ENCODE measurements around the gene ZSWIM1. TPM values are rescaled to one million over a fixed set of nuclear protein-coding genes. Genes with fewer than 3 reads are reported as not detected.

ZSWIM1 gene
- 10 to 100 TPM in 1 of 2 donors, 1 to 10 TPM in 1; 10.0 to 10.7 TPM for total RNA-seq

GRCh38 chr20:45880988-45881788 is at the start of gene ZSWIM1:
Gene ZSWIM1 (plus strand): TSS chr20:45881227. CDS start chr20:45882593, 1,366 bp downstream.

GRCh38 chr20:45833030-45833882 is 47.8 kb upstream of the ZSWIM1 start, which contains the start of gene SNX21:
Gene SNX21 (plus strand): TSS chr20:45833799. CDS start chr20:45833920, 121 bp downstream.

GRCh38 chr20:45857114-45857881 is 23.7 kb upstream of the ZSWIM1 start, which contains the start of the genes ACOT8 and ZSWIM3:
Gene ACOT8 (minus strand): TSS chr20:45857392. CDS start chr20:45857315, 77 bp downstream.
Gene ZSWIM3 (plus strand): TSS chr20:45857614. CDS start chr20:45857826, 212 bp downstream.

GRCh38 chr20:45887346-45887715 is 6.3 kb downstream of the ZSWIM1 start, which contains the start of gene SPATA25:
Gene SPATA25 (minus strand): TSS chr20:45887622. CDS start chr20:45887590, 32 bp downstream.

GRCh38 chr20:45890985-45891983 is 10.3 kb downstream of the ZSWIM1 start, which contains the start of the genes CTSA and NEURL2:
Gene CTSA (plus strand): TSS chr20:45891335. CDS start chr20:45891569, 234 bp downstream.
Gene NEURL2 (minus strand): TSS chr20:45891208. CDS start chr20:45890991, 217 bp downstream.

GRCh38 chr20:45911486-45912343 is 30.7 kb downstream of the ZSWIM1 start, which contains the start of gene PLTP:
Gene PLTP (minus strand): TSS chr20:45912155. CDS start chr20:45911452, 703 bp downstream.

Other genes with a start within 250 kb of the ZSWIM1 start
- gene WFDC9, start 249.9 kb upstream of the ZSWIM1 start, total RNA-seq = not detected
- gene WFDC11, start 211.0 kb upstream of the ZSWIM1 start, total RNA-seq = not detected
- not detected for gene WFDC13, start 179.2 kb upstream of the ZSWIM1 start, total RNA-seq
- gene WFDC10B, start 176.2 kb upstream of the ZSWIM1 start, total RNA-seq = not detected
- gene SPINT4, start 158.9 kb upstream of the ZSWIM1 start, total RNA-seq = not detected
- under 1 TPM in 1 of 2 donors, not detected in 1; 0.33 TPM for gene WFDC3, start 89.3 kb upstream of the ZSWIM1 start, total RNA-seq
- 10 to 100 TPM in 1 of 2 donors, 1 to 10 TPM in 1; 6.2 to 10.3 TPM for gene DNTTIP1, start 89.3 kb upstream of the ZSWIM1 start, total RNA-seq
- gene UBE2C, start 68.6 kb upstream of the ZSWIM1 start, total RNA-seq = 10 to 100 TPM; 42.3 to 85.6 TPM
- gene TNNC2, start 53.9 kb upstream of the ZSWIM1 start, total RNA-seq = not detected
- gene SNX21, start 47.4 kb upstream of the ZSWIM1 start, total RNA-seq = 10 to 100 TPM; 25.6 to 34.1 TPM
- gene ACOT8, start 23.8 kb upstream of the ZSWIM1 start, total RNA-seq = 10 to 100 TPM; 41.0 to 41.6 TPM
- 1 to 10 TPM; 4.7 to 4.8 TPM for gene ZSWIM3, start 23.6 kb upstream of the ZSWIM1 start, total RNA-seq
- under 1 TPM in 1 of 2 donors, not detected in 1; 0.69 TPM for gene SPATA25, start 6.4 kb downstream of the ZSWIM1 start, total RNA-seq
- 1 to 10 TPM; 3.3 to 4.1 TPM for gene NEURL2, start 10.0 kb downstream of the ZSWIM1 start, total RNA-seq
- gene CTSA, start 10.1 kb downstream of the ZSWIM1 start, total RNA-seq = 10 to 100 TPM; 89.8 to 92.9 TPM
- 10 to 100 TPM; 41.3 to 52.0 TPM for gene PLTP, start 30.9 kb downstream of the ZSWIM1 start, total RNA-seq
- gene PCIF1, start 53.5 kb downstream of the ZSWIM1 start, total RNA-seq = 10 to 100 TPM; 12.7 to 13.8 TPM
- 10 to 100 TPM; 14.0 to 16.5 TPM for gene ZNF335, start 91.0 kb downstream of the ZSWIM1 start, total RNA-seq
- gene MMP9, start 127.7 kb downstream of the ZSWIM1 start, total RNA-seq = not detected
- gene SLC12A5, start 148.0 kb downstream of the ZSWIM1 start, total RNA-seq = not detected
- 10 to 100 TPM; 14.1 to 17.3 TPM for gene NCOA5, start 208.7 kb downstream of the ZSWIM1 start, total RNA-seq
- gene CD40, start 237.1 kb downstream of the ZSWIM1 start, total RNA-seq = 1 to 10 TPM; 2.3 to 2.4 TPM